PC-3 (cell line): Measurements from ENCODE around the gene RGS3. TPM values are rescaled to one million over a fixed set of nuclear protein-coding genes. Genes with fewer than 3 reads are reported as not detected.

ENCODE experiments used
- ATAC-seq: fragments of 200-7000 bp; cut with Tn5 transposase; 2 replicates; pipeline ENCODE4 v1.9.1; 2020; ENCODE audit warnings: mild to moderate bottlenecking, moderate library complexity
- BruUV-seq: library from RNA; stranded (reverse); fragments of 400-500 nt; replicated peaks from 2 replicates; lab custom pipeline; 2021; lab: Mats Ljungman, UMichigan
- CTCF ChIA-PET: fragments of 300-600 bp; sonication (Branson Sonifier 250); formaldehyde crosslinking; loops from one replicate; lab custom pipeline; 2022; ENCODE audit warnings: antibody characterized with exemption; lab: Charles Lee
- POLR2A ChIA-PET: fragments of 300-600 bp; sonication (Branson Sonifier 250); formaldehyde crosslinking; loops from one replicate; lab custom pipeline; 2022; ENCODE audit warnings: antibody characterized with exemption; ENCODE audit not compliant: unreplicated experiment; lab: Charles Lee
- DNase-seq: peaks from one replicate; pipeline ENCODE4 v3.0.0-alpha.2; 2015
- H2AFZ ChIP-seq: fragments of 300-600 bp; sonication (generic); 2 replicates; pipeline ENCODE4 v1.6.0; 2016; ENCODE audit warnings: antibody characterized with exemption, low read length
- H3F3A ChIP-seq: fragments of 300-600 bp; sonication (generic); one replicate; pipeline ENCODE4 v1.6.0; 2017; ENCODE audit warnings: antibody characterized with exemption, low read length, control low read depth, mild to moderate bottlenecking; ENCODE audit not compliant: unreplicated experiment
- H3K27ac ChIP-seq: fragments of 300-600 bp; sonication (generic); 2 replicates; pipeline ENCODE4 v1.5.1; 2016; ENCODE audit warnings: mild to moderate bottlenecking, low read length
- H3K27me3 ChIP-seq: fragments of 300-600 bp; sonication (generic); 2 replicates; pipeline ENCODE4 v1.6.1; 2016; ENCODE audit warnings: low read length, mixed read lengths
- H3K36me3 ChIP-seq: fragments of 300-600 bp; sonication (generic); 2 replicates; pipeline ENCODE4 v1.6.1; 2016; ENCODE audit warnings: low read depth, mixed run types, low read length, mixed read lengths
- H3K4me1 ChIP-seq: fragments of 300-600 bp; sonication (generic); 2 replicates; pipeline ENCODE4 v1.5.1; 2016; ENCODE audit warnings: low read length; ENCODE audit not compliant: insufficient read depth
- H3K4me2 ChIP-seq: fragments of 300-600 bp; sonication (generic); 2 replicates; pipeline ENCODE4 v1.6.0; 2016; ENCODE audit warnings: low read length
- H3K4me3 ChIP-seq: fragments of 300-600 bp; sonication (generic); 2 replicates; pipeline ENCODE4 v1.5.1; 2016; ENCODE audit warnings: mild to moderate bottlenecking, low read length, mixed read lengths
- H3K79me2 ChIP-seq: fragments of 300-600 bp; sonication (generic); 2 replicates; pipeline ENCODE4 v1.6.1; 2017; ENCODE audit warnings: low read length, mixed read lengths
- H3K9ac ChIP-seq: fragments of 300-600 bp; sonication (generic); 2 replicates; pipeline ENCODE4 v1.6.0; 2016; ENCODE audit warnings: mild to moderate bottlenecking, low read length
- H3K9me2 ChIP-seq: fragments of 300-600 bp; sonication (generic); replicated peaks from 2 replicates; pipeline ENCODE4 v1.6.1; 2016; ENCODE audit warnings: mixed run types, low read length, mixed read lengths
- H3K9me3 ChIP-seq: fragments of 300-600 bp; sonication (generic); 2 replicates; pipeline ENCODE4 v1.6.1; 2016; ENCODE audit warnings: low read length, mixed read lengths
- H4K20me1 ChIP-seq: fragments of 300-600 bp; sonication (generic); 2 replicates; pipeline ENCODE4 v1.6.1; 2016; ENCODE audit warnings: low read length, mixed read lengths
- EZH2 ChIP-seq: fragments of 300-600 bp; sonication (generic); IDR thresholded peaks from one replicate; pipeline ENCODE4 v1.6.1; 2017; ENCODE audit warnings: antibody characterized with exemption, mild to moderate bottlenecking, low read length; ENCODE audit not compliant: unreplicated experiment
- EZH2phosphoT487 ChIP-seq: fragments of 300-600 bp; sonication (generic); IDR thresholded peaks from 2 replicates; pipeline ENCODE4 v1.6.1; 2018; ENCODE audit warnings: mild to moderate bottlenecking, antibody characterized with exemption, low read length, borderline replicate concordance
- intact Hi-C: fragments of 100-400 bp; cut with micrococcal nuclease; formaldehyde crosslinking; loops from 2 replicates; pipeline ENCODE4 v1.9.0; 2023
- total RNA-seq: library from RNA; depleted of rRNA; stranded (reverse); fragments of >200 nt; gene quantifications from 2 replicates; pipeline ENCODE4 v1.2.3, GENCODE V29; 2014
- TF ChIP-seq, protein P1 (sequence below): fragments of 300-600 bp; sonication (generic); conservative IDR thresholded peaks from 2 replicates; pipeline ENCODE4 v1.5.1; 2017; ENCODE audit warnings: antibody characterized with exemption, low read depth, mild to moderate bottlenecking, low read length

RGS3 gene
- total RNA-seq, 1 experiment from 2014 or later: 26.3 TPM

- BruUV-seq: no TSS peak
- ChIA-PET CTCF (no interaction called here), POLR2A (no interaction called here)
- Histone ChIP-seq H3K4me3 (no peak overlapping the region), H3K27me3 (no peaks in the 10 kb centered on the region), H3K9ac (no peak overlapping the region), H3K4me1 (peaks cover 1% of the 10 kb centered on the region), H3K36me3 (no peaks in the 10 kb centered on the region; the same call in 1 of the 2 replicates), H3K9me2 (no peaks in the 10 kb centered on the region), H2AFZ (no peak overlapping the region), H3K27ac (no peak overlapping the region), H4K20me1 (no peaks in the 10 kb centered on the region), H3K4me2 (no peak overlapping the region), H3K79me2 (no peaks in the 10 kb centered on the region), H3F3A (no peaks in the 10 kb centered on the region), H3K9me3 (no peaks in the 10 kb centered on the region)
- DNase-seq (no peak), ATAC-seq (no peak)
- intact Hi-C loops: no loop called here
- TF ChIP-seq EZH2 (no peak), EZH2phosphoT487 (no peak)
- TF ChIP-seq, protein P1, sequence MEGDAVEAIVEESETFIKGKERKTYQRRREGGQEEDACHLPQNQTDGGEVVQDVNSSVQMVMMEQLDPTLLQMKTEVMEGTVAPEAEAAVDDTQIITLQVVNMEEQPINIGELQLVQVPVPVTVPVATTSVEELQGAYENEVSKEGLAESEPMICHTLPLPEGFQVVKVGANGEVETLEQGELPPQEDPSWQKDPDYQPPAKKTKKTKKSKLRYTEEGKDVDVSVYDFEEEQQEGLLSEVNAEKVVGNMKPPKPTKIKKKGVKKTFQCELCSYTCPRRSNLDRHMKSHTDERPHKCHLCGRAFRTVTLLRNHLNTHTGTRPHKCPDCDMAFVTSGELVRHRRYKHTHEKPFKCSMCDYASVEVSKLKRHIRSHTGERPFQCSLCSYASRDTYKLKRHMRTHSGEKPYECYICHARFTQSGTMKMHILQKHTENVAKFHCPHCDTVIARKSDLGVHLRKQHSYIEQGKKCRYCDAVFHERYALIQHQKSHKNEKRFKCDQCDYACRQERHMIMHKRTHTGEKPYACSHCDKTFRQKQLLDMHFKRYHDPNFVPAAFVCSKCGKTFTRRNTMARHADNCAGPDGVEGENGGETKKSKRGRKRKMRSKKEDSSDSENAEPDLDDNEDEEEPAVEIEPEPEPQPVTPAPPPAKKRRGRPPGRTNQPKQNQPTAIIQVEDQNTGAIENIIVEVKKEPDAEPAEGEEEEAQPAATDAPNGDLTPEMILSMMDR: no peak
Measured at GRCh38 chr9:113525205-113525604, 61.7 kb downstream of the RGS3 start.

GRCh38 chr9:113525831-113526230 lies 62.3 kb downstream of the RGS3 start:
- POLR2A ChIA-PET: no interaction called here

GRCh38 chr9:113526231-113526746 lies 62.8 kb downstream of the RGS3 start:
- Histone ChIP-seq H3K79me2 (no peaks in the 10 kb centered on the region), H3K4me2 (no peak overlapping the region), H3F3A (no peaks in the 10 kb centered on the region), H3K27me3 (no peaks in the 10 kb centered on the region), H2AFZ (no peak overlapping the region), H3K27ac (no peak overlapping the region), H3K9ac (no peak overlapping the region), H3K36me3 (no peaks in the 10 kb centered on the region; the same call in 1 of the 2 replicates), H4K20me1 (no peaks in the 10 kb centered on the region), H3K4me1 (no peaks in the 10 kb centered on the region), H3K9me2 (no peaks in the 10 kb centered on the region), H3K9me3 (no peaks in the 10 kb centered on the region), H3K4me3 (no peak overlapping the region)
- TF ChIP-seq EZH2 (no peak), EZH2phosphoT487 (no peak)
- TF ChIP-seq, protein P1: no peak
- CTCF ChIA-PET: no interaction called here
- no TSS peak for BruUV-seq
- intact Hi-C loops: no loop called here
- POLR2A ChIA-PET: no interaction called here
- DNase-seq (no peak), ATAC-seq (no peak)

More at GRCh38 chr9:113525831-113526230, 62.3 kb downstream of the RGS3 start:
- Histone ChIP-seq H3K4me2 (no peak overlapping the region), H3K36me3 (no peaks in the 10 kb centered on the region; the same call in 1 of the 2 replicates), H3K9ac (no peak overlapping the region), H3F3A (no peaks in the 10 kb centered on the region), H3K27me3 (no peaks in the 10 kb centered on the region), H2AFZ (no peak overlapping the region), H3K4me3 (no peak overlapping the region), H3K27ac (no peak overlapping the region), H3K9me2 (no peaks in the 10 kb centered on the region), H3K9me3 (no peaks in the 10 kb centered on the region), H3K4me1 (no peaks in the 10 kb centered on the region), H4K20me1 (no peaks in the 10 kb centered on the region), H3K79me2 (no peaks in the 10 kb centered on the region)
- DNase-seq (no peak), ATAC-seq (no peak)
- TF ChIP-seq, protein P1: no peak
- TF ChIP-seq EZH2: no peak
- no peak for TF ChIP-seq EZH2phosphoT487
- intact Hi-C loops: no loop called here
- BruUV-seq: no TSS peak
- CTCF ChIA-PET: no interaction called here
